ENCODE data around the gene UNC13C.

- no peak for TF ChIP-seq CTCF (IDR thresholded peaks at IDR 0.05)
- no peak for TF ChIP-seq EP300 (IDR thresholded peaks at IDR 0.05)
These were observed 248.2 kb downstream of the UNC13C start for GRCh38 chr15:54226455-54226854.

All from tibial nerve (tissue), 4 donors.